GM19351 (cell line): ENCODE measurements around the gene MESP2.

ENCODE experiments used
- ATAC-seq: cut with Tn5 transposase; IDR thresholded peaks from one replicate; pipeline ENCODE4 v1.9.1; 2021; ENCODE audit warnings: mild to moderate bottlenecking, moderate library complexity; ENCODE audit not compliant: unreplicated experiment

The MESP2 gene

DNA sequence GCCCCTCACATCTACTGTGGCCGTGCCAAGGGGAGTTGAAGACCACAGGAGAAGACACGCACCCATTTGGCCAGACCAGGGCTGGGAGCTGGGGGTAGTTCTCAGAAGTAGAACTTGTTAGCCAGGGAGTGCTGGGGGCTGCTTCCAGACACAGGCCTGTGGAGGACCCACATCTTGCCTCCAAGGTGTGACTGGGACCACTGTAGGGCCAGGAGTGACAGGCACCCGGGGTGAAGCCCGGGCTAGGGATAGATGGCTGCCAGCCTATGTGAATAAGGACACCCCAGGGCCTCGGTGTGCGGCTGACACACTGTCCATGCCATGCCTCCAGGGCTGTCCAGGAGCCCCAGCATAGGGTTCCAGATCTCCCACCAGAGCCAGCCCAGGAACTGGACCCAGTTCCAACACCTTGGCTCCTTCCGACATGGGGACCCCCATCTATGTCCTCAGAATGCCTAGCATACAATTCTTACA, 36.8 kb downstream of the MESP2 start:
- ATAC-seq, result no peak

DNA sequence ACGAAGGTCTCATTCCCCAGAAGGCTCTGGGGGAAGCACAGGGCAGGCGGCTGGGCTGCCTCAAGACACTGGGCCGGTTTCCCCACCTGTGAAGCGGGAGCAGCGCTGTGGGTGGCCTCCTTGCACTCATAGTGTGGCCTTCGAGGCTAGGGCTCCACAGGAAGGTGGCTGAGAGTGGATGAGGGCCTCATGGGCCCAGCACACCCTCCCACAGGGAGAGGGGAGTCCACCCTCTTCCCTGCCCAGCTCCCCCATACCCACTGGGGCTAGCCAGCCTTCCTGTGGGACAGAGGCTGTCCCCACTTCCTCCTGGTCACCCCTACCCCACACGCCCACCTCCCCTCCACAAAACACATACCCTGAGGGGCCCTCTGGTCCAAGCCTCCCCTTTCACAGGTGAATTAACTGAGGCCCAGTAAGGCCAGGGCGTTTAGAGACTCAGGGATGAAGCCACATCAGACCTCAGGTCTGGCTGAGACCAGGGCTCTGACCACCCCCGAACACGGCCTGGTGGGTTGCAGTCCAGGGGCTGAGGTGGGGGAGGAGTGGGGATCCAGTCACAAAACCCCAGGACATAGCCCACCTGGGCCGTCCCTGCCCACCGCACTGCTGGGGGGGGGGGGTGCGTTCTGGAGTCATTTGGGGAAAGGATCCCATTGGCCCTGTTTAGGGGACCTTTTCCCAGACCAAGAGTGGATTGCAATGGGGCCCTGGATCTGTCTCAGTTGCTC, 37.4 kb downstream of the MESP2 start:
- ATAC-seq, result no peak

DNA sequence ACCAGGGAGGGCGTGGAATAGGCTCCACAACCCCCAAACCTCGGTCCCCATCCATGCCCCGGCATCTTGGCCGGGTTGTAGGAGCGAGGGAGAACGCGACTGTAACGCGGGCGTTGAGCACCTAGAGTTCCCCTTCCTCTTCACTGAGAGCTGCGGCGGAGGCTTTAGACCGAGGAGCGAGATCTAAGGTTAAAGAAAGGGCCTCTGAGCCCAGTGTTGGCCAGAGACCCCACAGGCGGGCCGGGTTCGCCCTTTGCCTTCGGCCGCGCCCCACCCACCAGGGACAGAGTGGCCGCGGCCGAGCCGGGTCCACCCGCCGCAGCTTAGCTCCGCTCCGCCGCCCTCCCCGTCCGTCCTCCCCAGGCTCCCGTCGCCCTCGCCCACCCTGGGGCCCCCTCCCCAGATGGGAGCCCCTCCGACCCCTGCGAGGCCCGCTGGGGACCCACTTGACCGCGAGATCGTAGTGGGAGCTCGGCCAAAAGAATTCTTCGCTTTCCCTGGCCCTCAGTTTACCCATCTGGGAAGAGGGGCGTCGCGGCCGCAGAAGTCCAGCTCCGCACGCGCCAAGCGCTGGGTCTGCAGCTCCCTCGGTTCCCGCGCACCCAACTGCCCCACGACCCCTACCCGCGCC, 38.1 kb downstream of the MESP2 start:
- no peak for ATAC-seq

DNA sequence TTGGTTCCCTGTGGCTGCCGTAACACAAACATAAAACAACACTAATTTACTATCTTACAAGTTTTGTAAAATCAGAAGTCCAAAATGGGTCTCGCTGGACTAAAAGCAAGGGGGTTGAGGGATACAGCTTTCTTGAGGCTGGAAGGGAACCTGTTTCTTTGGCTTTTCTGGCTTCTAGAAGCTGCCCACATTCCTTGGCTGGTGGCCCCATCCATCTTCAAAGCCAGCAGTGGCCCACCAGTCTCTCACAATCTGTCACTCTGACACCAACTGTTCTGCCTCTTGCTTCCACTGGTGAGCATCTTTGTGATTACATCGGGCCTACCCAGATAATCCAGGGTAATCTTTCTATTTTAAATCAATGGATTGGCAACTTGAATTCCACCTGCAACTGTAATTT, 39.6 kb downstream of the MESP2 start:
- no peak for ATAC-seq

DNA sequence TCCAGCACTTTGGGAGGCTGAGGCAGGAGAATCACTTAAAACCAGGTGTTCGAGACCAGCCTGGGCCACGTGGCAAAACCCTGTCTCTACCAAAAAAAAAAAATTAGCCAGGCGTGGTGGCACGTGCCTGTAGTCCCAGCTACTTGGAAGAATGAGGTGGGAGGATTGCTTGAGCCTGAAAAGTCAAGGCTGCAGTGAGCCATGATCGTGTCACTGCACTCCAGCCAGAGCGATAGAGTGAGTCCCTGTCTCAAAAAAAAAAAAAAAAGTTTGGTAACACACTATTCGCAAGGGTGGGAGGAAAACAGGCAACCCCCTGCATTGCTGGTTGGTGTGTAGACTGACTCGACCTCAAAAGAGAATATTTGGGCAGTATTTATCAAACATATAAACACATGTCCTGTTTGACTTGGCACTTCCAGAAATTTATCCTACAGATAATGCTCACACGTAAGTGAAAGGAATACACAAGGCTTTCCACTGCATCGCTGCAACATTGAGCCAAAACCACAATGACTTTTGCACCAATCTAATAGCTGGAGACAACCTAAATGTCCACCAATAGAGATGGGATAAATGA, 41.7 kb downstream of the MESP2 start:
- ATAC-seq, result no peak

- no peak for ATAC-seq
Observed at GRCh38 chr15:89818287-89818686, 42.2 kb downstream of the MESP2 start.

GRCh38 chr15:89820666-89821611, 44.8 kb downstream of the MESP2 start:
- ATAC-seq, result no peak

DNA sequence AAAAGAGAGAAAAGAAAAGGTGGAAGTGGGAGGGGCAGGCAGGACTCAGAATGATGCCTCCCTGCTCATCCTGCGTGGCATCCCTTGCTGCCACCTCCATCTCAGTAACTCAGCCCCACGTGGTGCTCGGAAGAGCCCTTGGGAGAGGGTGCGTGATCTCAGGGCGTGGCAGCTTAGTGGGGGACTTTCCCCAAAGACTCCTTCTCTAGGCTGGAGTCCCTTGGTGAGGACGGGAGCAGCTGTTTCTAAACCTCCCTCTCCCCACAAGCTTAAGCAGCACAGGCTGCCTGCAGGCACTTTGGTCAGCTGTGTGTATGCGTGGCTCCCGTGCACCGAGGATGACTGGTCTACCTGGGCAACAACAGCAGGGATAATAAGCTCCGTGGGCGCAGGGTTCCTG, 45.9 kb downstream of the MESP2 start:
- ATAC-seq, result no peak

DNA sequence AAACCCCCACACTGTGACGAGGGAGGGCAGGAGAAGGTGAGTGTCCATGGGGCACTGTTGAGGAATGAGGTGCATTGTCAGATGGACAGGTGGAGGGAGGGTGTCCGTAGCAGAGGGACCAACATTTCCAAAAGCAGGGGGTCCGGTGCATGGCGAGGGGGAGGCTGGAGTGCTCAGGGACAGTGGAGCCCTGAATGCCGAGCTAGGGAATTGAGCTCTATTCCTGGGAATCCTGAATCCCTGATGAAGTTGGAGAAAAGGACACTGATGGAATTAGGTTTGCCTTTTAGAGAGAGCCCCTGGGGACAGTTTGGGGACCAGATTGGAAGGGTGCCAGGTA, 46.4 kb downstream of the MESP2 start:
- no peak for ATAC-seq

GRCh38 chr15:89822951-89823711, 47.0 kb downstream of the MESP2 start:
- no peak for ATAC-seq

GRCh38 chr15:89823836-89824606, 47.9 kb downstream of the MESP2 start:
- ATAC-seq, result no peak

DNA sequence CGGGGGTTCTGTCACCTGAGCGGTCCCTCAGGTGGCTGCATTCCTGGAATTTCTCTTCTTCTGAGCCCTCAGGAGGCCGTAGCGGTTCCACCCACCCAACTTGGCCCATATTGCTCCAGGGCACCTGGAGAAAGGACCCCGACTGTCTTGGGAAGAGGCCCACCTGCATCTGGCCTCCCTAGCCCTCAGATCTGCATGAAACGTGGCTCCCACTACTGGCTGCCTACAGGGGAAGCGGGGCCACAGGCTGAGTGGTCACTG, 48.4 kb downstream of the MESP2 start:
- no peak for ATAC-seq

DNA sequence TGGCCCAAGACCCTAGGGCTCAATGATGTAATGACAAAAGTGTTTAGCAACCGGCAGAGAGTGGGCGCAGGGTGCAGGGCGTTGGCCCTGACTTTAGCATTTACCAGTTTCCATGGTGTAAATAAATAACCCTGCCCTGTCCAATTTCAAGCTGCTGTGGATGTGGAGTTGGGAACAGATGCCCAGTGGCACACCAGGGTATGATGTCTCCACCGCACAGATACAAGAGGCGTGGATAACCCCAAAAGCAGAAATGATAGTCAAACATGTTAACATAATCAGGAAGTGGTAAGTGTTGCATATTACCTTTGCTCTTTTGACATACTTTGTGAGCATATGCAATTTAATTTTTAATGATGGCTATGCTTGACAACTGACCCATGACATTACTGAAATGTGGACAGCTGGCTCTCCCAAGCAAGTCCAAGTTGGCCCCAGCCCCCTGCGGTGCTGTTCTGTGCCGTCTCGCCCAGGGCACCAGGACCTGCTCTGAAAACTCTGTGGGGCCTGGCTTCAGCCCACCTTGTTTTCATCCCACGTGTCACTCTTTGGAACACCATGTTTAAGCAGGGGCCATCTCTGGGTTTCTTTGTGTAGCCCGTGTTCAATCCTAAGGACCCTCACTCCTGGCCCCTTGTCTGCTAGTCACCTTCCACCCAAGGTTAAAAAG, 49.3 kb downstream of the MESP2 start:
- ATAC-seq, result no peak

DNA sequence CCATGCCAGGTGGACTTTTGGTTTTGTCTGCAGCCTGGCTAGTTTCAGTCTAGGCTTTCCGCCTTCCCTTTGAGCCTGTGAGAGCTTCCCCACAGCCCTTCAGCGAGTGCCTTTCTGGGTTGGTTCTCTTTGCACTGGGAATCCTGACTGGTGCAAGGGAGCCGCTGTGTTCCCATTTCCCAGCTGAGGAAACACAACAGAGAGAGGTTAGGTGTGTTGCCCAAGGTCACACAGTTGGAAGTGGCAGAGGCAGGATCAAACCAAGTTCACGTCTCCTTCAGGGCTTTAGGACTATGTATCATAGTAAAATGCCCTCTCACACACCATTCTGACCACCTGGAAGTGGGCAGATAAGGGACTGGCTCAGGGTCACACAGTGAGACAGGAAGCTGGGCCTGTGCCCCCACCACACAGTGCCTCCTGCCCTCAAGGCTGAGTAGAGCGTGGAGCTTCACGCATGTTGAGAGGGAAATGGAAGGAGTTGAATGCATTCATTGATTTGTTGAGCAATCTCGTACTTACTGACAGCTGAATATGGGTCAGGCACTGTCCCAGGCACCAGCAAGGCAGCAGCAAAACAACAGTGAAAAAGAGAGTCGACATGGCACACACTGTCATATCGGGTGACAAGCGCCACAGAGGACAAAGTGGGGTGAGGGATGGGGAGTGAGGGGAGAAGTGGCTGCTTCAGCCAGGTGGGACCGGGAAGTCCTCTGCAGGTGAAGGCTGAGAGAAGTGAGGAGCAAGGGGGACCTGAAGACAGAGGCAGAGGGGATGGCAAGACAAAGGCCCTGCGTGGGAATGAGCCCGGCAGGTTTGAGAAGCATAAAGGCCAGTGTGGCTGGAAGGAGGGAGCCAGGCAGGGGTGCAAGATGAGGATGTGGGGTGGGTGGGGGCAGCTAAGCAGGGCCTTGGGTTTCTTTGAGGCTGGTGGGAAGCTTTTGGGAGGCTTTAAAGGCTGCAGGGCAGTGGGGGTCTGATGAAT, 50.8 kb downstream of the MESP2 start:
- ATAC-seq, result no peak

- ATAC-seq, result no peak
Observed at GRCh38 chr15:89827829-89828228, 51.7 kb downstream of the MESP2 start.
